Measurements from ENCODE around the gene VKORC1L1.

DNA sequence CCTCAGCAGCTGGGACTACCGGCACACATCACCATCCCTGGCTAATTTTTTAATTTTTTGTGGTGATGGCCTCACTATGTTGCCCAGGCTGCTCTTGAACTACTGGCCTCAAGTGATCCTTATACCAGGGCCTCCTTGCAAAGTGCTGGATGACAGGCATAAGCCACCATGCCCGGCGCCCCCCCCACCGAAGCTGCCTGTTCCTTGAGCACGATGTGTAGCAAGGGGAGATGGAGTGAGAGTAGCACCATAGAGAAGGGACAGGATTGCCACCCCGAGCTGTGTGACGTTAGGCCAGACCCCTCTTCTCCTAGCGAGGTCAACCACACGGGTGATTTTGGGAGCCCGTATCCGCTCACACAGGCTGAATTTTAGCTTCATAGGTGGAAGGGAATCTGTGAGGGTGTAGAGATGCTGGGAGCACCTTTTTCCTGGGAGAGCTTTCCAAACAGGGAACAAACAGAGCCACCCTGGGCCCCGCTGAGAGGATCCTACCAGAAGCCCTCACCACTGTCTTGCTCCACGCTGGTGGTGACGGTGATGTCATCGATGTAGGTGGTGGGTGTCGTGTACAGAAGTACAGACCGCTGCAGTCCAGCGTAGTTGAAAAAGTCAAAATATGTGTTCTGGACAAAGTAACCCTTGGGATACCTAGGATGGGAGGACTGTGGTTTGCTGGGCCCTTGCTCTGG, 106.2 kb downstream of the VKORC1L1 start:
- TF ChIP-seq, protein P1, sequence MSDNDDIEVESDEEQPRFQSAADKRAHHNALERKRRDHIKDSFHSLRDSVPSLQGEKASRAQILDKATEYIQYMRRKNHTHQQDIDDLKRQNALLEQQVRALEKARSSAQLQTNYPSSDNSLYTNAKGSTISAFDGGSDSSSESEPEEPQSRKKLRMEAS (IDR thresholded peaks at IDR 0.05), result no peak
- TF ChIP-seq SIN3A (IDR thresholded peaks at IDR 0.05; ENCODE audit: low read depth) (no peak), SP1 (IDR thresholded peaks at IDR 0.05; ENCODE audit: low read depth) (no peak), EZH2 (IDR thresholded peaks at IDR 0.05) (no peak), POLR2A (IDR thresholded peaks at IDR 0.05; ENCODE audit: borderline replicate concordance, extremely low read depth, insufficient read depth, insufficient read length) (no peak), EZH2phosphoT487 (IDR thresholded peaks at IDR 0.05; ENCODE audit: borderline replicate concordance) (no peak), REST (IDR thresholded peaks at IDR 0.05; ENCODE audit: low read depth) (no peak)
- TF ChIP-seq, protein P2, sequence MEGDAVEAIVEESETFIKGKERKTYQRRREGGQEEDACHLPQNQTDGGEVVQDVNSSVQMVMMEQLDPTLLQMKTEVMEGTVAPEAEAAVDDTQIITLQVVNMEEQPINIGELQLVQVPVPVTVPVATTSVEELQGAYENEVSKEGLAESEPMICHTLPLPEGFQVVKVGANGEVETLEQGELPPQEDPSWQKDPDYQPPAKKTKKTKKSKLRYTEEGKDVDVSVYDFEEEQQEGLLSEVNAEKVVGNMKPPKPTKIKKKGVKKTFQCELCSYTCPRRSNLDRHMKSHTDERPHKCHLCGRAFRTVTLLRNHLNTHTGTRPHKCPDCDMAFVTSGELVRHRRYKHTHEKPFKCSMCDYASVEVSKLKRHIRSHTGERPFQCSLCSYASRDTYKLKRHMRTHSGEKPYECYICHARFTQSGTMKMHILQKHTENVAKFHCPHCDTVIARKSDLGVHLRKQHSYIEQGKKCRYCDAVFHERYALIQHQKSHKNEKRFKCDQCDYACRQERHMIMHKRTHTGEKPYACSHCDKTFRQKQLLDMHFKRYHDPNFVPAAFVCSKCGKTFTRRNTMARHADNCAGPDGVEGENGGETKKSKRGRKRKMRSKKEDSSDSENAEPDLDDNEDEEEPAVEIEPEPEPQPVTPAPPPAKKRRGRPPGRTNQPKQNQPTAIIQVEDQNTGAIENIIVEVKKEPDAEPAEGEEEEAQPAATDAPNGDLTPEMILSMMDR (IDR thresholded peaks at IDR 0.05 in 2 of 3, conservative IDR thresholded peaks at IDR 0.05 in 1 of 3; ENCODE audit: borderline replicate concordance in 1 of 3, insufficient read depth in 1 of 3, low read depth in 2 of 3, low read length in 2 of 3), result no peak

Data from HCT116 (cell line).